Activated CD4-positive, CD25-positive, alpha-beta regulatory T cell treated with anti-CD3 and anti-CD28 coated beads, Interleukin-2, amount 50 U/mL, for 16 hours (primary cell): ENCODE measurements around the gene SLC10A7.
"Not testable (repeated sequence)": the region's sequence is repeated elsewhere in the genome, so short reads cannot be mapped to it uniquely, and the experiment has no call there.

Experiments
- DNase-seq: peaks from one replicate; pipeline ENCODE4 v3.0.0-alpha.2; 2020; ENCODE audit warnings: low read depth, low spot score

The SLC10A7 gene

GRCh38 chr4:146359771-146360170 is 162.0 kb downstream of the SLC10A7 start:
- DNase-seq = no peak

GRCh38 chr4:146350114-146350513 is 171.6 kb downstream of the SLC10A7 start:
- not testable (repeated sequence) for DNase-seq

GRCh38 chr4:146349306-146349705 is 172.4 kb downstream of the SLC10A7 start:
- DNase-seq = no peak

- no peak for DNase-seq
Observed at GRCh38 chr4:146347822-146348221, 173.9 kb downstream of the SLC10A7 start.

- no peak for DNase-seq
Observed at GRCh38 chr4:146346276-146346675, 175.5 kb downstream of the SLC10A7 start.

GRCh38 chr4:146343776-146344175 is 178.0 kb downstream of the SLC10A7 start:
- no peak for DNase-seq

GRCh38 chr4:146343199-146343598 is 178.5 kb downstream of the SLC10A7 start:
- DNase-seq = no peak

- DNase-seq = no peak
Observed at GRCh38 chr4:146342600-146343192, 179.0 kb downstream of the SLC10A7 start.

- no peak for DNase-seq
Observed at GRCh38 chr4:146340798-146341197, 180.9 kb downstream of the SLC10A7 start.

GRCh38 chr4:146338512-146338911 is 183.2 kb downstream of the SLC10A7 start:
- no peak for DNase-seq

GRCh38 chr4:146336410-146336807 is 185.3 kb downstream of the SLC10A7 start:
- no peak for DNase-seq

GRCh38 chr4:146335763-146336409 is 185.9 kb downstream of the SLC10A7 start:
- no peak for DNase-seq

GRCh38 chr4:146334862-146335449 is 186.8 kb downstream of the SLC10A7 start:
- no peak for DNase-seq

GRCh38 chr4:146333895-146334262 is 187.9 kb downstream of the SLC10A7 start:
- no peak for DNase-seq

GRCh38 chr4:146333187-146333894 is 188.4 kb downstream of the SLC10A7 start:
- no peak for DNase-seq

- DNase-seq = no peak
Observed at GRCh38 chr4:146330392-146330791, 191.3 kb downstream of the SLC10A7 start.

GRCh38 chr4:146329050-146329716 is 192.6 kb downstream of the SLC10A7 start:
- no peak for DNase-seq

- DNase-seq = no peak
Observed at GRCh38 chr4:146327859-146328650, 193.7 kb downstream of the SLC10A7 start.

GRCh38 chr4:146318894-146319293 is 202.8 kb downstream of the SLC10A7 start:
- DNase-seq = no peak

- DNase-seq = no peak
Observed at GRCh38 chr4:146317783-146318182, 204.0 kb downstream of the SLC10A7 start.

- no peak for DNase-seq
Observed at GRCh38 chr4:146315184-146315583, 206.6 kb downstream of the SLC10A7 start.
